ENCODE results near the gene RNF144B. TPM values are rescaled to one million over a fixed set of nuclear protein-coding genes. Genes with fewer than 3 reads are reported as not detected.

The RNF144B gene
- total and polyA plus RNA-seq, 2 of the 8 experiments (the other 6 are each of a cell fraction or from before 2014, with no cell fraction given), result 1.8 to 11.2 TPM

DNA sequence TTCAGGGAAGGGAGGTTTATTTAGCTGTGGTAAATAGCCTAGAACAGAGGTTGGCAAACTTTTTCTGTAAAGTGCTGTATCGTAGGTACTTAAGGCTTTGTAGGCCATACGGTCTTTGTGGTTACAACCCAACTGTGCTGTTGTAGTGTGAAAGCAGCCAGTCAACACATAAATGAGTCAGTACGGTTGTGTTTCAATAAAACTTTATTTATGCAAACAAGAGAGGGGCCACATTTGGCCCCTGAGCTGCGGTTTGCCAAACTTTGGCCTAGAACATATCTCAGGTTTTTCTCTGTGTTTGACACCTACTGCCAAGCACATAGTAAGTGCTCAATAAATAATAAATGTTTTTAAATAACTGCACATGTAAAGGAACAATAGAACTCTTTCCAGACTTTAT, 102.2 kb downstream of the RNF144B start (continued):
- TF ChIP-seq, protein P1, sequence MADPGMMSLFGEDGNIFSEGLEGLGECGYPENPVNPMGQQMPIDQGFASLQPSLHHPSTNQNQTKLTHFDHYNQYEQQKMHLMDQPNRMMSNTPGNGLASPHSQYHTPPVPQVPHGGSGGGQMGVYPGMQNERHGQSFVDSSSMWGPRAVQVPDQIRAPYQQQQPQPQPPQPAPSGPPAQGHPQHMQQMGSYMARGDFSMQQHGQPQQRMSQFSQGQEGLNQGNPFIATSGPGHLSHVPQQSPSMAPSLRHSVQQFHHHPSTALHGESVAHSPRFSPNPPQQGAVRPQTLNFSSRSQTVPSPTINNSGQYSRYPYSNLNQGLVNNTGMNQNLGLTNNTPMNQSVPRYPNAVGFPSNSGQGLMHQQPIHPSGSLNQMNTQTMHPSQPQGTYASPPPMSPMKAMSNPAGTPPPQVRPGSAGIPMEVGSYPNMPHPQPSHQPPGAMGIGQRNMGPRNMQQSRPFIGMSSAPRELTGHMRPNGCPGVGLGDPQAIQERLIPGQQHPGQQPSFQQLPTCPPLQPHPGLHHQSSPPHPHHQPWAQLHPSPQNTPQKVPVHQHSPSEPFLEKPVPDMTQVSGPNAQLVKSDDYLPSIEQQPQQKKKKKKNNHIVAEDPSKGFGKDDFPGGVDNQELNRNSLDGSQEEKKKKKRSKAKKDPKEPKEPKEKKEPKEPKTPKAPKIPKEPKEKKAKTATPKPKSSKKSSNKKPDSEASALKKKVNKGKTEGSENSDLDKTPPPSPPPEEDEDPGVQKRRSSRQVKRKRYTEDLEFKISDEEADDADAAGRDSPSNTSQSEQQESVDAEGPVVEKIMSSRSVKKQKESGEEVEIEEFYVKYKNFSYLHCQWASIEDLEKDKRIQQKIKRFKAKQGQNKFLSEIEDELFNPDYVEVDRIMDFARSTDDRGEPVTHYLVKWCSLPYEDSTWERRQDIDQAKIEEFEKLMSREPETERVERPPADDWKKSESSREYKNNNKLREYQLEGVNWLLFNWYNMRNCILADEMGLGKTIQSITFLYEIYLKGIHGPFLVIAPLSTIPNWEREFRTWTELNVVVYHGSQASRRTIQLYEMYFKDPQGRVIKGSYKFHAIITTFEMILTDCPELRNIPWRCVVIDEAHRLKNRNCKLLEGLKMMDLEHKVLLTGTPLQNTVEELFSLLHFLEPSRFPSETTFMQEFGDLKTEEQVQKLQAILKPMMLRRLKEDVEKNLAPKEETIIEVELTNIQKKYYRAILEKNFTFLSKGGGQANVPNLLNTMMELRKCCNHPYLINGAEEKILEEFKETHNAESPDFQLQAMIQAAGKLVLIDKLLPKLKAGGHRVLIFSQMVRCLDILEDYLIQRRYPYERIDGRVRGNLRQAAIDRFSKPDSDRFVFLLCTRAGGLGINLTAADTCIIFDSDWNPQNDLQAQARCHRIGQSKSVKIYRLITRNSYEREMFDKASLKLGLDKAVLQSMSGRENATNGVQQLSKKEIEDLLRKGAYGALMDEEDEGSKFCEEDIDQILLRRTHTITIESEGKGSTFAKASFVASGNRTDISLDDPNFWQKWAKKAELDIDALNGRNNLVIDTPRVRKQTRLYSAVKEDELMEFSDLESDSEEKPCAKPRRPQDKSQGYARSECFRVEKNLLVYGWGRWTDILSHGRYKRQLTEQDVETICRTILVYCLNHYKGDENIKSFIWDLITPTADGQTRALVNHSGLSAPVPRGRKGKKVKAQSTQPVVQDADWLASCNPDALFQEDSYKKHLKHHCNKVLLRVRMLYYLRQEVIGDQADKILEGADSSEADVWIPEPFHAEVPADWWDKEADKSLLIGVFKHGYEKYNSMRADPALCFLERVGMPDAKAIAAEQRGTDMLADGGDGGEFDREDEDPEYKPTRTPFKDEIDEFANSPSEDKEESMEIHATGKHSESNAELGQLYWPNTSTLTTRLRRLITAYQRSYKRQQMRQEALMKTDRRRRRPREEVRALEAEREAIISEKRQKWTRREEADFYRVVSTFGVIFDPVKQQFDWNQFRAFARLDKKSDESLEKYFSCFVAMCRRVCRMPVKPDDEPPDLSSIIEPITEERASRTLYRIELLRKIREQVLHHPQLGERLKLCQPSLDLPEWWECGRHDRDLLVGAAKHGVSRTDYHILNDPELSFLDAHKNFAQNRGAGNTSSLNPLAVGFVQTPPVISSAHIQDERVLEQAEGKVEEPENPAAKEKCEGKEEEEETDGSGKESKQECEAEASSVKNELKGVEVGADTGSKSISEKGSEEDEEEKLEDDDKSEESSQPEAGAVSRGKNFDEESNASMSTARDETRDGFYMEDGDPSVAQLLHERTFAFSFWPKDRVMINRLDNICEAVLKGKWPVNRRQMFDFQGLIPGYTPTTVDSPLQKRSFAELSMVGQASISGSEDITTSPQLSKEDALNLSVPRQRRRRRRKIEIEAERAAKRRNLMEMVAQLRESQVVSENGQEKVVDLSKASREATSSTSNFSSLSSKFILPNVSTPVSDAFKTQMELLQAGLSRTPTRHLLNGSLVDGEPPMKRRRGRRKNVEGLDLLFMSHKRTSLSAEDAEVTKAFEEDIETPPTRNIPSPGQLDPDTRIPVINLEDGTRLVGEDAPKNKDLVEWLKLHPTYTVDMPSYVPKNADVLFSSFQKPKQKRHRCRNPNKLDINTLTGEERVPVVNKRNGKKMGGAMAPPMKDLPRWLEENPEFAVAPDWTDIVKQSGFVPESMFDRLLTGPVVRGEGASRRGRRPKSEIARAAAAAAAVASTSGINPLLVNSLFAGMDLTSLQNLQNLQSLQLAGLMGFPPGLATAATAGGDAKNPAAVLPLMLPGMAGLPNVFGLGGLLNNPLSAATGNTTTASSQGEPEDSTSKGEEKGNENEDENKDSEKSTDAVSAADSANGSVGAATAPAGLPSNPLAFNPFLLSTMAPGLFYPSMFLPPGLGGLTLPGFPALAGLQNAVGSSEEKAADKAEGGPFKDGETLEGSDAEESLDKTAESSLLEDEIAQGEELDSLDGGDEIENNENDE (IDR thresholded peaks at IDR 0.05; ENCODE audit: insufficient replicate concordance, low read length), result no peak

Measured in H1 (cell line).